DMS 273 (cell line): ENCODE results near the gene B3GNT2.
"Not testable (repeated sequence)": the region's sequence is repeated elsewhere in the genome, so short reads cannot be mapped to it uniquely, and the experiment has no call there.

ENCODE experiments used
- DNase-seq: peaks from one replicate; lab custom pipeline; 2025; ENCODE audit not compliant: unreplicated experiment; lab: John Stamatoyannopoulos, UW

The B3GNT2 gene

GRCh38 chr2:62234755-62235655, 39.1 kb downstream of the B3GNT2 start:
- DNase-seq = no peak

DNA sequence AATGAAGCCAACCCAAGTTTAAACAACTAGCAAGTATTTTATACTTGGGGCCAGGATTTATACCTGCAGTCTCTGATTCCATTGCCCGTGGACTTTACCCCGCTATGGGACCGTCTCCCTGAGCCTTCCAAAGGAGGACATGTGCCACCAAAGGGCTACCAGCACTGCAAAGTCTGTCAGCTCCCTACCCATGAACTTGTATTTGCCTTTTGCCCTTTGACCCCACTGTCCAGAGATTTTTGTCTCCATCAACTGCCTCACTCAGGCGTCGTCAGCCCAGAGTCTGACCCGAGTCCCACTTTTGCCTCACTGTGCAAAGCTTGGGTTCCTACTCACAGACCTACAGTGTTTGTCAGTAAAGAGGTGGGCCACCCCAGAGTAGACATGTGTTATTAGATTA, 40.6 kb downstream of the B3GNT2 start:
- no peak for DNase-seq

- no peak for DNase-seq
Observed at GRCh38 chr2:62238236-62238635, 42.3 kb downstream of the B3GNT2 start.

DNA sequence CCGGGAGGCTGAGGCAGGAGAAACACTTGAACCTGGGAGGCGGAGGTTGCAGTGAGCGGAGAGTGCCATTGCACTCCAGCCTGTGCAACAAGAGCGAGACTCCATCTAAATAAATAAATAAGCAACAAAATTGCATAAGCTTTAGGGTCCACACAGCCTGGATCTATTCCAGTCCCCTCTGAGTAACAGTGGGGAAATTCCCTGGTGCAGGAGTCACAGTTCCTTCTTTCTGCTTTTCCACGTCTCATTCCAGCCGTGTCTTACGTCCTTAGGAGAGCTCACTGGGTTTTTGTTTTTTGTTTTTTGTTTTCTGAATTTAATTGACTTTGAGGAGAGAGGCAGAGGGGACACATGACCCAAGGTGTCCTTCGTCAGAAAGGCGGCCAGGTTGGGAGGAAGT, 44.6 kb downstream of the B3GNT2 start:
- DNase-seq = no peak

DNA sequence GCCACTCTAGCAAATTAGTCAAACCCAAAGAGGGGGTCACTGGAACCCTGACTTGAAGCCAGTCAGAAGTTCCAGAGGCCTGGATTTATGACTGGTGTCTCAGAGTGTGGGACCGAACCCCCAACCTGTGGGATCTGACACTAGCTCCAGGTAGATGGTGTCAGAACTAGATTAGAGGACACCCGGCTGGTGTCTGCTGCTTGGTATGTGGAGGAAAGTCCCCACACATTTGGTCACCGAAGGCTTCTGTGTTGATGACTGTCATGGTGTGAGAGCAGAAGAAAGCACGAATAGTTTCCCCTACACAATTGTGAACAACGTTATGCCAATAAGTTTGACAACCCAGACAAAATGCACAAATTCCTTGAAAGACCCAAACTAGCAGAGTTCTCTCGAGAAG, 48.1 kb downstream of the B3GNT2 start:
- DNase-seq = no peak

- no peak for DNase-seq
Observed at GRCh38 chr2:62248226-62248625, 52.3 kb downstream of the B3GNT2 start.

GRCh38 chr2:62250239-62250638, 54.3 kb downstream of the B3GNT2 start:
- DNase-seq = no peak

- DNase-seq = no peak
Observed at GRCh38 chr2:62254424-62255266, 58.7 kb downstream of the B3GNT2 start.

DNA sequence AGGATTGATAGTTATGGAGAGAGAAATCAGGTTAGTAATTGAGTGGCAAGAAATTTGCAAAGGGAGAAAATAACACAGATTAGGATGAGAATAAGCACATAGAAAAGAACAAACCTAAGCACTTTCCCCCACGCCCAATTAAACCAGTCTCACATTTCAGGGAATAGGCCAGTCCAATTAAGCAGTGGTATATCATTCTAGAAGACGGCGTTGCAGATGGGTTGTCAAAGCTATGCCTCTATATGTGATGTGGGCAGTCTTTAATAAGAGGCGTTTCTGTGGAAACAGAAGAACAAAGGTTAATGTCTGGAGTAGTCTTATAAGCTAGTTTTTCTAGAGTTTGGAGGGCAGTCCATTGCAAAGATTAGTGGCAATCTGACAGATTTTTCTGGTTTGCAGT, 61.6 kb downstream of the B3GNT2 start:
- no peak for DNase-seq

GRCh38 chr2:62263076-62263715, 67.3 kb downstream of the B3GNT2 start:
- no peak for DNase-seq

DNA sequence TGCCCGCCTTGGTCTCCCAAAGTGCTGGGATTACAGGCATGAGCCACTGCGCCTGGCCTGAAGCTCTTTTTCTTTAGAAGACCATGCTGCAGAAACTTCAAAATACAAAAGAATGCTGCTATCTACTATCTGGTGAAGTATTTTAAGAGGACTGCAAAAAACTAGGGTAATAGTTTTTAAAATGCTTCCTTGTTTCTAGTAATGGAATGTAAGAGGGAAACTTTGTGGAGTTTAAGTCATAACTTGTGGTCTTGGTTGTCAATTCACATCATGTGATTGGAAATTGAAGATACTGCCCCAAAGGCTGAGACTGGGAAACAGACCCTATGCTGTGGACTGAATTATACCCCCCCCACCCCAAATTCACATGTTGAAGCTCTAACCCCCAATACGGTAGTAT, 68.3 kb downstream of the B3GNT2 start:
- no peak for DNase-seq

GRCh38 chr2:62265106-62265505, 69.2 kb downstream of the B3GNT2 start:
- DNase-seq = no peak

DNA sequence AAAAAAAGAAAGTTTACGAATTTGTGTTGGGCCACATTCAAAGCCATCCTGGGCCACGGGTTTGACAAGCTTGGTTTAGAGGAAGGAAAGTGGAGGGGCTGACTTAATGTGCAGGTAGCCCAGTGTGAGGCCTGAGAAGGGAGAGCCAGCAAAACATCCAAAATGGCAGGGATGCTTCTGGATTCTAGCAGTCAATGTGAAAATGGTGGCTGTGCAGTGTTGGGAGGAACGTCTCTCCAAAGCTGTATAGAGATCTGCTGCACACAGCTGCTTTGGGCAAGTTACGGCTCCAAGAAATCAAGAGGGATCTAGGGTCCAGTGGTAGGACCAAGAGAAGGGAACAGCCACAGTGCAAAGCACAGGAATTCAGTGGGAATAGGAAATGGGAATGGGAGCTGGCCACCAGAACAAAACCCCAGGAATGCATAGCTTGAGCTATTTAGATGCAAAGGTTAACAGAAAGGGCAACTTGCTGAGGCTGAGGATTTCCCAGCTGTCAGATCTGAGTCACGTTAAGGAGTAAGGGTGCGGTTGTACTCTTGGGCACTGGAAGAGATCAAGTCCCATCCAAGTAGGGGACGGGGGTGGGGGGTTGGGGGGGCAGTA, 70.6 kb downstream of the B3GNT2 start:
- DNase-seq = no peak

- no peak for DNase-seq
Observed at GRCh38 chr2:62267696-62268095, 71.8 kb downstream of the B3GNT2 start.

DNA sequence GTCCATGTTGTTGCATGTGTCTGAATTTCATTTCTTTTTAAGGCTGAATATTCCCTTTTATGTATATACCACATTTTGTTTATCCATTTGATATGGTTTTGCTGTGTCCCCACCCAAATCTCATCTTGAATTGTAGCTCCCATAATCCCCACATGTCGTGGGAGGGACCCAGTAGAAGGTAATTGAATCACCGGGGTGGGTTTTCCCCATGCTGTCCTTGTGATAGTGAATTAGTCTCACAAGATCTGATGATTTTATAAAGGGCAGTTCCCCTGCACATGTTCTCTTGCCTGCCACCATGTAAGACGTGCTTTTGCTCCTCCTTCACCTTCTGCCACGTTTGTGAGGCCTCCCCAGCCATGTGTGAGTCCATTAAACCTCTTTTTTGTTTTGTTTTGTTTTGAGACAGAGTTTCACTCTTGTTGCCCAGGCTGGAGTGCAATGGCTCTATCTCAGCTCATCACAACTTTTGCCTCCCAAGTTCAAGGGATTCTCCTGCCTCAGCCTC, 72.8 kb downstream of the B3GNT2 start:
- not testable (repeated sequence) for DNase-seq

DNA sequence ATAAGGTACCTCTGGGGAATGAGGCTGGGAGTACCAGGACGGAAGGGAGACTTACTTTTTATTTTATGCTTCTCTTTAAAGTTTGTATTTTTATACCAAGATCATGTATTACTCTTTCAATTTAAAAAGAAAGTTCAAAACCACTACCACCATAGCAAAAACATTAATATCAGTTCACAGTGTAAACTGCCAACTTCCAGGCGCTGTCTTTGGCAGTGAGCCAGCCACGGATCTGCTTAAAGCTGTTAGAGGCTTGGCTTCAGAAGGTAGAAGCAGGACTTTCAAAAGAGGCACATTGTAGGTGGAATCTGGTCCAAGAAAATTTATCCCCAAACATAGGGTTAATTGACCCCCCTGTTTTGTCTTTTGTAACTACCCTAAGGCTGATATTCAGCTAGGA, 74.8 kb downstream of the B3GNT2 start:
- peak; percentile 85 for DNase-seq
